ENCODE results near the gene ZNF28. TPM values are rescaled to one million over a fixed set of nuclear protein-coding genes. Genes with fewer than 3 reads are reported as not detected.
"Not testable (repeated sequence)": the region's sequence is repeated elsewhere in the genome, so short reads cannot be mapped to it uniquely, and the experiment has no call there.

Gene ZNF28
- total RNA-seq = 19.4 and 23.2 TPM in 2 replicates

DNA sequence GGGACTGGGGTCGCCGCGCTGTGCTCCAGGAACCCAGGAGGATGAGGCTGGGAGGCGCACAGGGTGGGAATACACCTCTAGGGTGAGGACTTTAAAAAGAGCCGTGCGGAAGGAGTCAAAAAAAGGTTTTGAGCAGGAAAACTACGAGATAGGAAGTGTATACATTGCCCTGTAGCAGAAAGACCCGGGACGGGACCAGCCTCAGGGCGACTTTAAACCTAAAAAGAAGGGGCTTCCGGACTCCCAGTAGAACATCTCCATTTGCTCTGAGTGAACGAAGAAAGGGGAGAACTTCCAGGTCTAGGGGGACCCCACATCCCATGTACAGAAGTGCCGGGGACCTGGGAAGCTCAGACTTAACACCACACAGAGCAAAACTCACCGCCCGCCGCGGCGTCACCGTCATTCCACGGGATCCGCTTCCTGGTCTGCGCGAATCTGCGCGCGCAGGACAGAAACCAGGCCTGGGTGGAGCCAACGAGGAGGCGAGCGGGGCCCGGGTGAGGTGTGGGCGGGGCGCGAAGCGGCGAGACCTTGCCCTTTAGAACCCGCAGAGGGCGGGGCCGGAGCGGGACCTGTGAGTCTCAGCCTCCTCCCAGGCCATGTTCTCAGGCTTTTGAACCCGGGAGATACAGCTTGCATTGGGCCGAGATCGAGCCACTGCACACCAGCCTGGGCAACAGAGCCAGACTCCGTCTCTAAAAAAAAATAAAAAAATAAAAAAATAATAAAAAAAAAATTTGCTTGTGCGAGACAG, at the start of gene ZNF28:
Gene ZNF28 (minus strand): TSS at position 430 of the 757 bp plus-strand sequence. CDS start 3,675 bp downstream, outside the sequence.
- intact Hi-C loops (cut with micrococcal nuclease) = loop anchor here (1.0 to 2.0 kb wide), 3 partner anchors 35 to 131 kb away; partner anchors contain the start of genes ZNF600 and ZNF611

DNA sequence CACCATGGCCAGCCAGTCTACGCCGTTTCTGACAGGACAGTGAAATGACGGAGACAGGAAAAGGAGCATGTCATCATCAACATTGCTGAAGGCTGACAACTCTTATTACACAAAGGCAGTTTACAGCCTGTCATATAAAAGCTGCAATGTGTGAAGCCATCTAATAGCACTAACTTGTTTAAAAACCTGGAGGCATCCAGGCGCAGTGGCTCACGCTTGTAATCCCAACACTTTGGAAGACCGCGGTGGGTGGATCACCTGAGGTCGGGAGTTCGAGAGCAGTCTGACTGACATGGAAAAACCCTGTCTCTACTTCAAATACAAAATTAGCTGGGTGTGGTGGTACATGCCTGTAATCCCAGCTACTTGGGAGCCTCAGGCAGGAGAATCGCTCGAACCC, 46.6 kb upstream of the ZNF28 start:
- intact Hi-C loops (cut with micrococcal nuclease) = not testable (repeated sequence)

DNA sequence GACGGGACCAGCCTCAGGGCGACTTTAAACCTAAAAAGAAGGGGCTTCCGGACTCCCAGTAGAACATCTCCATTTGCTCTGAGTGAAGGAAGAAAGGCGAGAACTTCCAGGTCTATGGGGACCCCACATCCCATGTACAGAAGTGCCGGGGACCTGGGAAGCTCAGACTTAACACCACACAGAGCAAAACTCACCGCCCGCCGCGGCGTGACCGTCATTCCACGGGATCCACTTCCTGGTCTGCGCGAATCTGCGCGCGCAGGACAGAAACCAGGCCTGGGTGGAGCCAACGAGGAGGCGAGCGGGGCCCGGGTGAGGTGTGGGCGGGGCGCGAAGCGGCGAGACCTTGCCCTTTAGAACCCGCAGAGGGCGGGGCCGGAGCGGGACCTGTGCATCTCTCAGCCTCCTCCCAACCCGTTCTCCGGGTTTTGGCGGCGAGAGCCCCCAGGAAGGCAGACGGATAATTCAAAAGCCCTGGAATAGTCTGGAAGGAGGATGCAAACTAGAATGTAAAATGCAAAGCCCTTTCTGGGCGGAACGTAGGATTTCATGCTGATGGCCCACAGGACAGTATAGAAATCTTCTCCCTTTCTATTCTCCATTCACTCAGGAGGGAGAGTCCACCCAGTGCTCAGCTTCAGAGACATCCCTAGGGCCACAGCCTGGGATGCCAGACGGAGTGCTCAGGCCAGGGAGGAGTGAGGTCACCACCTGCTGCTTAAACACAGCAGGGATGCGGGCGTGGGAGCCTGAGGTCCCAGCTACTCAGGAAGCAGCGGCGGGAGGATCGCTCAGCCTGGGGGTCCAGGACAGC, 36.2 kb upstream of the ZNF28 start, which contains the start of gene ZNF468:
Gene ZNF468 (minus strand): TSS at position 242 of the 814 bp plus-strand sequence. CDS start 3,347 bp downstream, outside the sequence.
- intact Hi-C loops (cut with micrococcal nuclease) = loop anchor here (1.0 to 5.0 kb wide), 12 partner anchors 40 to 588 kb away; partner anchors contain the start of genes ZNF160, ZNF320, ZNF611 and ZNF701

DNA sequence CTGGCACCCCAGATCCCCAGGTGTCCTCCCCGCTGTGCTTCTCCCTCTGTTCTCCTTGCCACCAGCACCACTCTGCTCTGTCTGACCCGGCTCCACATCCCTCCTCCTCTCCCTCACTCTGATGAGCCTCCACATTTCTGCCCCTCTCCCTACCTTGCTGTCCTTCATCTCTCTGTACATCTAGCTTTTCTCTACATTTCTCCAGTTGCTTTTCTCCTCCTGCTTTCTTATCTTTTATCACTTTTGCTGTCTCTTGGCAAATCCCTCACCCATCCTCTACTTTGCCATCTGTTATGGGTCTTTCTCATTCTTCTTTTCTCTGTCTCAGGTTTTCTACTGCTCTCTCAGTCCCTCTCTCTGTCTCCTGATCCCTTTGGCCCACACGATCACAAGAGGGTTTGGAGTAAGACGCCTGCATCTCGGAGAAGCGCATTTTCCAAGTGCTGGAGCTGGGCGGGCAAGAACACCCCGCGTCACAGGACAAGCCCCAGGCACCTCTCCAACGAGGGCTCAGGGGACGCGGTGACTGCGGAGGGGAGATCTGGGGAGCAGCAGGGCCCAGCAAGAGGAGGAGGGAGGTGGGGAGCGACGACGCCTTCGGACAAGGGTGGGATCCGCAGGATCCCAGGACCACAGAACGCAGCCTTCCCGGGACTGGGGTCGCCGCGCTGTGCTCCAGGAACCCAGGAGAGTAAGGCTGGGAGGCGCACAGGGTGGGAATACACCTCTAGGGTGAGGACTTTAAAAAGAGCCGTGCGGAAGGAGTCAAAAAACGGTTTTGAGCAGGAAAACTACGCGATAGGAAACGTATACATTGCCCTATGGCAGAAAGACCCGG, 35.3 kb upstream of the ZNF28 start:
- intact Hi-C loops (cut with micrococcal nuclease) = loop anchor here (1.0 to 5.0 kb wide), 12 partner anchors 41 to 587 kb away; partner anchors contain the start of genes ZNF160, ZNF320, ZNF611 and ZNF701

DNA sequence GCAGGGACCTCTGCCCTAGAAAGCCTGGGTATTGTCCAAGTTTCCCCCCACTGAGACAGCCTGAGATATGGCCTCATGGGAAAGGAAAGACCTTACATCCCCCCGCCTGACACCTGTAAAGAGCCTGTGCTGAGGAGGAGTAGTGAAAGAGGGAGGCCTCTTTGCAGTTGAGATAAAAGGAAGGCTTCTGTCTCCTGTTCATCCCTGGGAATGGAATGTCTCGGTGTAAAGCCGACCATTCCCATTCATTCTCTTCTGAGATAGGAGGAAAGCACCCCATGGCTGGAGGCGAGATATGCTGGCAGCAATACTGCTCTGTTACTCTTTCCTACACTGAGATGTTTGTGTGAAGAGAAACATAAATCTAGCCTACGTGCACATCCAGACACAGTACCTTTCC, 25.9 kb upstream of the ZNF28 start:
- intact Hi-C loops (cut with micrococcal nuclease) = not testable (repeated sequence)

DNA sequence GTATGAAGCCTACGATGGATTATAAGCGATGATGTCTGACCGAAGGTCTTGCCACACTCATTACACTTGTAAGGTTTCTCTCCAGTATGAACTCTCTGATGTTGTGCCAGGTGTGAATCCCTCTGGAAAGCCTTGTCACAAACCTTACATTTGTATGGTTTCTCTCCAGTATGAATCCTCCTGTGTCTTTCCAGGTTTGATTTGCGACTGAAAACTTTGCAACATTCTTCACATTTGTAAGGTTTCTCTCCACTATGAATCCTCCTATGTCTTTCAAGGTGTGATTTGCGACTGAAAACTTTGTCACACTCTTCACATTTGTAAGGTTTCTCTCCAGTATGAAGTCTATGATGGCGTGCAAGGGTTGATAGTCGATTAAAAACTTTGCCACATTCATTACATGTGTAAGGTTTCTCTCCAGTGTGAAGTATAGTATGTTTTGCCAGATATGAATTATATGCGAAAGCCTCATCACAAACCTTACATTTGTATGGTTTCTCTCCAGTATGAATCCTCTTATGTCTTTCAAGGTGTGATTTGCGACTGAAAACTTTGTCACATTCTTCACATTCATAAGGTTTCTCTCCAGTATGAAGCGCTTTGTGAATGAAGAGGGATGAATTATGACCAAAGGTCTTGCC, 19.5 kb upstream of the ZNF28 start:
- intact Hi-C loops (cut with micrococcal nuclease) = not testable (repeated sequence)

DNA sequence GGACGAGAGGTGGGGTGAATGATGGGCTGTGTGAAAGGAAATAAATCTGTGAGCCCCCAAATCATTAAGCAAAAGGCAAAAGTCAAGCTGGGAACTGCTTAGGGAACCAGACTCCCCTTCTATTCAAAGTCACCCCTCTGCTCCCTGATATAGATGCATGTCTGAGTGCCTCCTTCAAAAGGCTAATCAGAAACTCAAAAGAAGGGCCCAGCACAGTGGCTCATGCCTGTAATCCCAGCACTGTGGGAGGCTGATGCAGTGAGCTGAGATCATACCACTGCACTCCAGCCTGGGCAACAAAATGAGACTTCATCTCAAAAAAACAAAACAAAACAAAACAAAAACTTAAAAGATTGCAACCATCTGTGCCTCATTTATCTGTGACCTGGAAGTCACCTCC, 12.9 kb upstream of the ZNF28 start:
- intact Hi-C loops (cut with micrococcal nuclease) = not testable (repeated sequence)

DNA sequence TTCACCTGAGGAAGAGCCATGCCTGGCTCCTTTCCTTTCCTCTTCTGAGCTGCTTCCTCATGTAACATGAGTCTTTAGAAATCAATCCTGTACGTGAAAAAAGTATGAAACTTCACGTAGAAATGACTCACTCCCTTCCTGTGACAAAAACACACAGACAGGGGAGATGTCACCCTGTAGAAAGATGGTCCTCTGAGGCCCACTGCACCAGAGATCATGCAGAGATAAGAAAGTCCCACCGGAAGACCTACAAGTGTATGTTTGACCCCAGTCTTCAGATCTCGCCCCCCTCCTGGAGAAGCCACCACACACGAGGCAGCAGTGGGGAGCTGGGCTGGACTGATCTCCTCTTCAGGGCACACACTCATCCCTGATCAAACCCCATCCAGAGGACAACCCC, 12.1 kb upstream of the ZNF28 start:
- intact Hi-C loops (cut with micrococcal nuclease) = not testable (repeated sequence)

DNA sequence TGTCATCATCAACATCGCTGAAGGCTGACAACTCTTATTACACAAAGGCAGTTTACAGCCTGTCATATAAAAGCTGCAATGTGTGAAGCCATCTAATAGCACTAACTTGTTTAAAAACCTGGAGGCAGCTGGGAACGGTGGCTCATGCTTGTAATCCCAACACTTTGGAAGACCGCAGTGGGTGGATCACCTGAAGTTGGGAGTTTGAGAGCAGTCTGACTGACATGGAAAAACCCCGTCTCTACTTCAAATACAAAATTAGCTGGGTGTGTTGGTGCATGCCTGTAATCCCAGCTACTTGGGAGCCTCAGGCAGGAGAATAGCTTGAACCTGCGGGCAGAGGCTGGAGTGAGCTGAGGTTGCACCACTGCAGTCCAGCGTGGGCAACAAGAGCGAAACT, 8.4 kb upstream of the ZNF28 start:
- intact Hi-C loops (cut with micrococcal nuclease) = not testable (repeated sequence)

DNA sequence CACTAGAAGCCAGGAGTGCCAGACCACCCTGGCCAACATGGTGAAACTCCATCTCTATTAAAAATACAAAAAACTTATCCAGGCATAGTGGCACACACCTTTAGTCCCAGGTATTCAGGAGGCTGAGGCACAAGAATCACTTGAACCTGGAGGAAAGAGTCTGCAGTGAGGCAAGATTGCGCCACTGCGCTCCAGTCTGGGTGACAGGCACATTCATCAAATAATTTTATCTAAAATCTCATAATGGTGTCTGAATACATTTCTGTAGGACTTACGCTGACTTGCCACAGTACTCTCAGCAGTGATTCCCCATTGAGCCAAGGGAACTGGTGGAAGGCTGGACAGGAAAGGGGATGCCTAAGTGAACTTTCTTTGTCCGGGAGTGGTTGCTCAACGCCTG, 4.3 kb upstream of the ZNF28 start:
- intact Hi-C loops (cut with micrococcal nuclease) = no loop called here

DNA sequence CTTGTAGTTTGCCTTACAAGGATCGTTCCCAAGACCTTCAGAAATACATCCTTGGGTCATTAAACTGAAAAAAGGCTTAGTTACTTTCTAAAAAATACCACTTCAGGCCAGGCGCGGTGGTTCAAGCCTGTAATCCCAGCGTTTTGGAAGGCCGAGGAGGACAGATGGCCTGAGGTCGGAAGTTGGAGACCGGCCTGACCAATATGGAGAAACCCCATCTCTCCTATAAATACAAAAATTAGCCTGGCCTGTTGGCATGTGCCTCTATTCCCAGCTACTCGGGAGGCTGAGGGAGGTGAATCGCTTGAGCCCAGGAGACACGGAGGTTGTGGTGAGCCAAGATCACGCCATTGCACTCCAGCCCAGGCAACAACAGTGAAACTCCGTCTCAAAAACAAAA, 2.2 kb upstream of the ZNF28 start:
- intact Hi-C loops (cut with micrococcal nuclease) = no loop called here

DNA sequence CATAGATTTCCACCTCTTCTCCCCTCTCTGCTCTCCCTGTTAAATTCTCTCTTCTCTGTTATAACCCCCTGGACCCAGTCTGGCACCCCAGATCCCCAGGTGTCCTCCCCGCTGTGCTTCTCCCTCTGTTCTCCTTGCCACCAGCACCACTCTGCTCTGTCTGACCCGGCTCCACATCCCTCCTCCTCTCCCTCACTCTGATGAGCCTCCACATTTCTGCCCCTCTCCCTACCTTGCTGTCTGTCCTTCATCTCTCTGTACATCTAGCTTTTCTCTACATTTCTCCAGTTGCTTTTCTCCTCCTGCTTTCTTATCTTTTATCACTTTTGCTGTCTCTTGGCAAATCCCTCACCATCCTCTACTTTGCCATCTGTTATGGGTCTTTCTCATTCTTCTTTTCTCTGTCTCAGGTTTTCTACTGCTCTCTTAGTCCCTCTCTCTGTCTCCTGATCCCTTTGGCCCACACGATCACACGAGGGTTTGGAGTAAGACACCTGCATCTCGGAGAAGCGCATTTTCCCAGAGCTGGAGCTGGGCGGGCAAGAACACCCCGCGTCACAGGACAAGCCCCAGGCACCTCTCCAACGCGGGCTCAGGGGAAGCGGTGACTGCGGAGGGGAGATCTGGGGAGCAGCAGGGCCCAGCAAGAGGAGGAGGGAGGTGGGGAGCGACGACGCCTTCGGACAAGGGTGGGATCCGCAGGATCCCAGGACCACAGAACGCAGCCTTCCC, 795 bp downstream of the ZNF28 start:
- intact Hi-C loops (cut with micrococcal nuclease) = loop anchor here (1.0 to 2.0 kb wide), 4 partner anchors 34 to 130 kb away; partner anchors contain the start of genes ZNF600 and ZNF611

DNA sequence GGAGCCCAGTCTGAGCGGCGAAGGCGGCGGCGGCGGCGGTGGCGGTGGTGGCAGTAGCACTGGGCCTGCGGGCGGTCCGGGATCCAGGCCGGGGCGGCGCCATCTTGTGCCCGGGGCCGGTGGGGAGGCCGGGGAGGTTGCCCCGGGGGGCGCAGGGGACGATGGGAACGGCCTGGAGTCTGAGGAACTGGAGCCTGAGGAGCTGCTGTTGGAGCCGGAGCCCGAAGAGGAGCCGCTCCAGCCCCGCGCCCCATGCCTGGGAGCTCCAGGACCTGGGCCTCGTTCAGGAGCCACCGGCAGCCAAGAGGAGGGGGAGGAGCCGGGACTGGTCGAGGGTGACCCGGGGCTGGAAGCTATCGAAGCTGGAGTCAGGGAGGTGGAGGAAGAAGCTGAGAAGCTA, 11.6 kb downstream of the ZNF28 start:
- intact Hi-C loops (cut with micrococcal nuclease) = no loop called here

DNA sequence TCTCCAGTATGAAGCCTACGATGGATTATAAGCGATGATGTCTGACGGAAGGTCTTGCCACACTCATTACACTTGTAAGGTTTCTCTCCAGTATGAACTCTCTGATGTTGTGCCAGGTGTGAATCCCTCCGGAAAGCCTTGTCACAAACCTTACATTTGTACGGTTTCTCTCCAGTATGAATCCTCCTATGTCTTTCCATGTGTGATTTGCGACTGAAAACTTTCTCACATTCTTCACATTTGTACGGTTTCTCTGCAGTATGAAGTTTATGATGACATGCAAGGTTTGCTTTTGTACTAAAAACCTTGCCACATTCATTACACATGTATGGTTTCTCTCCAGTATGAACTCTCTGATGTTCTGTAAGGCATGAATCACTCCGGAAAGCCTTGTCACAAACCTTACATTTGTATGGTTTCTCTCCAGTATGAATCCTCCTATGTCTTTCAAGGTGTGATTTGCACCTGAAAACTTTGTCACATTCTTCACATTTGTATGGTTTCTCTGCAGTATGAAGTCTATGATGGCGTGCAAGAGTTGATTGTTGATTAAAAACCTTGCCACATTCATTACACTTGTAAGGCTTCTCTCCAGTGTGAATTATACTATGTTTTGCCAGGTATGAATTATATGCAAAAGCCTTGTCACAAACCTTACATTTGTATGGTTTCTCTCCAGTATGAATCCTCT, 21.3 kb downstream of the ZNF28 start:
- intact Hi-C loops (cut with micrococcal nuclease) = not testable (repeated sequence)

DNA sequence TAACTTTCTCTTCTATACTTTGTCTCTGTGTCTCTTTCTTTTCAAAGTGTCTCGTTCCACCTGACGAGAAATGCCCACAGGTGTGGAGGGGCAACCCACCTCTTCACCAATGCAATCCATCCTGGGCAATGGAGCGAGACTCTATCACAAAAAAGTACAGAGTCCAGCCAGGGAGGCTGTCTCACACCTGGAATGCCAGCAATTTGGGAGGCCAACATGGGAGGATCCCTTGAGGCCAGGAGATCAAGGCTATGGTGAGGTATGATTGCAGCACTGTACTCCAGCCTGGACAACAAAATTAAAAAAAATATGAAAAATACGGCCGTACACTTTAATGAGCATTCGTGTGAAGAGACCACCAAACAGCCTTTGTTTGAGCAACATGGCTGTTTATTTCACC, 32.0 kb downstream of the ZNF28 start:
- intact Hi-C loops (cut with micrococcal nuclease) = loop anchor here (5.0 kb wide), 2 partner anchors 262 to 368 kb away; partner anchors contain the start of genes ZNF347 and ZNF808

DNA sequence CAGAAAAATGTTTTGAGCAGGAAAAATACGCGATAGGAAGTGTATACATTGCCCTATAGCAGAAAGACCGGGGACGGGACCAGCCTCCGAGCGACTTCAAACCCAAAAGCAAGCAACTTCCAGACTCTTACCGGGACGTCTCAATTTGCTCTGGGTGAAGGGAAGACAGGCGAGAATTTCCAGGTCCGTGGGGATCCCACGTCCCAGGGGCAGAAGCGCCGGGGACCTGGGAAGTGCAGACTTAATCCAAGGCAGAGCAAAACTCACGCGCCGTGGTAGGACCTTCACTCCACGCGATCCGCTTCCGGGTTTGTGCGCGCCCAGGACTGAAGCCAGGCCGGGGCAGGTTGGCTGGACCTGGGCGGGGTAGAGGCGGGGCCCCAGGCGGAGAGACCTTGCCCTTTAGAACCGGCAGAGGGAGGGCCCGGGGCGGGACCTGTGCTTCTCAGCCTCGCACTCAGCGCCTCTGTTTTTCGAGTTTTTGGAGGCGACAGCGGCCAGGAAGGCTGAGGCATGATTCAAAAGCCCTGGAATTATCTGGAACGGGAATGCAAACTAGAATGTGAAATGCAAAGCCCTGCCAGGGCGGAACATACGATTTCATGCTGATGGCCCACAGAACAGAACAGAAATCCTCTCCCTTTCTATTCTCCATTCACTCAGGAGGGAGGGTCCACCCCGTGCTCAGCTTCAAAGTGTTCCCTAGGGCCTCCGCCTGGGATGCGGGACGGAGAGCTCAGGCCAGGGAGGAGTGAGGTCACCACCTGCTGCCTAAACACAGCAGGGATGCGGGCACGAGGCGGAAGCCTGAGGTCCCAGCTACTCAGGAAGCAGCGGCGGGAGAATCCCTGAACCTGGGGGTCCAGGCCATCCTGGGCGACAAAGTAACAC, 34.7 kb downstream of the ZNF28 start, which contains the start of gene ZNF600:
Gene ZNF600 (minus strand): TSS at position 328 of the 891 bp plus-strand sequence. CDS start 7,903 bp downstream, outside the sequence.
- intact Hi-C loops (cut with micrococcal nuclease) = loop anchor here (1.0 to 5.0 kb wide), 14 partner anchors 34 to 691 kb away; partner anchors contain the start of genes ZNF160, ZNF28, ZNF320 and ZNF347

DNA sequence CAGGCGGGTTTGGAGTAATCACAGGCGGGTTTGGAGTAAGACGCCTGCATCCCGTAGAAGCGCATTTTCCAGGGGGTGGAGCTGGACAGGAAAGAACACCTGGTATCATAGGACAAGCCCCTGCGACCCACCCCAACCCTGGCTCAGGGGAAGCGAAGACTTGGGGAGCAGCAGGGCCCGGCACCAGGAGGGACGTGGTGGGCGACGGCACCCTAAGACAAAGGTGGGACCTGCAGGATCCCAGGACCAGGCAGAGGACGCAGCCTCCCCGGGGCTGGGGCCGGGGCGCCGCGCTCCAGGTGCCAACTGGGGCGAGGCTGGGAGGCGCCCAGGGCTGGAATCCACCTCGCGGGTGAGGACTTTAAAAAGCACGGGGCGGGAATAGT, 35.4 kb downstream of the ZNF28 start:
- intact Hi-C loops (cut with micrococcal nuclease) = loop anchor here (1.0 to 5.0 kb wide), 14 partner anchors 35 to 691 kb away; partner anchors contain the start of genes ZNF160, ZNF28, ZNF320 and ZNF347

DNA sequence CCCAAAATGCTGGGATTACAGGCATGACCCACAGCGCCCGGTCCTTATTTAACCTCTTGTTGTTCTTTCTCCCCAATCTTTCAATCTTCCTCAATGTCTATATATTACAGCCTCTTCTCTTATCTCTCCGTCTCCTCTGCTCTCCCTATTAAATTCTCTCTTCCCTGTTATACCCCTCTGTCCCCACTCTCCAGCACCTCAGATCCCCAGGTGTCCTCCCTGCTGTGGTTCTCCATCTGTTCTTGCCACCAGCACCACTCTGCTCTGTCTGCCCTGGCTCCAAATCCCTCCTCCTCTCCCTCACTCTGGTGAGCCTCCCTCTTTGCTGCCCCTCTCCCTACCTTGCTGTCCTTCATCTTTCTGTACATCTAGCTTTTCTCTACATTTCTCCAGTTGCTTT, 35.9 kb downstream of the ZNF28 start:
- intact Hi-C loops (cut with micrococcal nuclease) = loop anchor here (5.0 kb wide), 2 partner anchors 258 to 372 kb away; partner anchors contain the start of genes ZNF347 and ZNF808

All from T-helper 1 cell treated with Interleukin-12 subunit alpha and Interleukin-12 subunit beta and Interleukin-4 antibody, amounts not matched to agents 30 ng/mL and 1 ng/mL, for 36 hours (primary cell).